Activated CD4-positive, alpha-beta T cell treated with anti-CD3 and anti-CD28 coated beads for 4 hours (primary cell): ENCODE measurements around the gene TGFBR1.
A peak's percentile ranks its signal among the peaks of the same experiment; 100 is the strongest.

Source experiments
- DNase-seq, 2 donors: peaks; one replicate each; pipeline ENCODE4 v3.0.0-alpha.2; 2020

TGFBR1 gene

GRCh38 chr9:99172124-99173091 lies 67.5 kb downstream of the TGFBR1 start:
- DNase-seq, result no peak

GRCh38 chr9:99173570-99174504 lies 68.9 kb downstream of the TGFBR1 start:
- no peak for DNase-seq

- no peak for DNase-seq
Measured at GRCh38 chr9:99176527-99177013, 71.7 kb downstream of the TGFBR1 start.

GRCh38 chr9:99177576-99178366 lies 72.9 kb downstream of the TGFBR1 start:
- DNase-seq, result no peak

GRCh38 chr9:99178912-99179872 lies 74.3 kb downstream of the TGFBR1 start:
- no peak for DNase-seq

GRCh38 chr9:99180199-99180598 lies 75.3 kb downstream of the TGFBR1 start:
- DNase-seq, result no peak

- DNase-seq, result no peak
Measured at GRCh38 chr9:99180662-99181061, 75.7 kb downstream of the TGFBR1 start.

- no peak for DNase-seq
Measured at GRCh38 chr9:99181206-99181605, 76.3 kb downstream of the TGFBR1 start.

GRCh38 chr9:99181621-99182020 lies 76.7 kb downstream of the TGFBR1 start:
- DNase-seq, result no peak

GRCh38 chr9:99182356-99182755 lies 77.4 kb downstream of the TGFBR1 start:
- no peak for DNase-seq

GRCh38 chr9:99183616-99184015 lies 78.7 kb downstream of the TGFBR1 start:
- DNase-seq, result no peak

GRCh38 chr9:99184110-99184474 lies 79.2 kb downstream of the TGFBR1 start:
- no peak for DNase-seq

GRCh38 chr9:99184475-99185347 lies 79.8 kb downstream of the TGFBR1 start:
- peak; percentile 59 to 75 for DNase-seq

- DNase-seq, result no peak
Measured at GRCh38 chr9:99185348-99185632, 80.4 kb downstream of the TGFBR1 start.

GRCh38 chr9:99185934-99186333 lies 81.0 kb downstream of the TGFBR1 start:
- DNase-seq, result no peak

- no peak for DNase-seq
Measured at GRCh38 chr9:99187311-99187710, 82.4 kb downstream of the TGFBR1 start.

- no peak for DNase-seq
Measured at GRCh38 chr9:99189186-99189585, 84.3 kb downstream of the TGFBR1 start.

- DNase-seq, result no peak
Measured at GRCh38 chr9:99189887-99190596, 85.1 kb downstream of the TGFBR1 start.

GRCh38 chr9:99190597-99191283 lies 85.8 kb downstream of the TGFBR1 start:
- no peak for DNase-seq
